Natural killer cell (primary cell): ENCODE data around the gene SRGAP3. TPM values are rescaled to one million over a fixed set of nuclear protein-coding genes. Genes with fewer than 3 reads are reported as not detected.

ENCODE experiments used
- ATAC-seq, 3 donors: fragments of 150-1000 bp in 2 of 3; fragments of 200-7000 bp in 1 of 3; cut with Tn5 transposase; 1 replicate in 1 of 3; 2 replicates in 2 of 3; pipeline ENCODE4 v1.10.0; 2021; ENCODE audit warnings: mild to moderate bottlenecking in 2 of 3, moderate library complexity in 2 of 3
- DNase-seq, 2 donors: peaks; one replicate each; pipeline versions ENCODE4 v3.0.0 to v3.0.0-alpha.2; 2013 to 2021; ENCODE audit warnings: mixed read lengths in 1 of 2
- H3K27ac ChIP-seq: one replicate; pipeline ENCODE4 v1.5.1; 2013; ENCODE audit warnings: mild to moderate bottlenecking, low read length
- H3K27me3 ChIP-seq: one replicate; pipeline ENCODE4 v1.6.1; 2013; ENCODE audit warnings: low read length; ENCODE audit not compliant: control insufficient read depth, insufficient read depth
- H3K36me3 ChIP-seq: one replicate; pipeline ENCODE4 v1.6.1; 2013; ENCODE audit warnings: low read length; ENCODE audit not compliant: control insufficient read depth, insufficient read depth
- H3K4me1 ChIP-seq: one replicate; pipeline ENCODE4 v1.6.1; 2013; ENCODE audit warnings: low read length; ENCODE audit not compliant: control insufficient read depth, insufficient read depth
- H3K4me3 ChIP-seq: one replicate; pipeline ENCODE4 v1.5.1; 2013; ENCODE audit warnings: low read length
- H3K9me3 ChIP-seq: one replicate; pipeline ENCODE4 v1.6.1; 2013; ENCODE audit warnings: low read length; ENCODE audit not compliant: control insufficient read depth, insufficient read depth
- H3K27ac Mint-ChIP-seq, 2 donors: one replicate each; pipeline ENCODE4 v1.8.0; 2022; ENCODE audit warnings: mild to moderate bottlenecking in 2 of 2, mixed read lengths in 2 of 2, moderate library complexity in 1 of 2
- H3K27me3 Mint-ChIP-seq, 2 donors: one replicate each; pipeline ENCODE4 v1.8.0; 2022; ENCODE audit warnings: low read depth in 2 of 2, mixed read lengths in 2 of 2
- H3K36me3 Mint-ChIP-seq: one replicate; pipeline ENCODE4 v1.8.0; 2022; ENCODE audit warnings: mixed read lengths
- H3K4me1 Mint-ChIP-seq, 2 donors: one replicate each; pipeline ENCODE4 v1.8.0; 2022; ENCODE audit warnings: mixed read lengths in 2 of 2
- H3K4me3 Mint-ChIP-seq: one replicate; pipeline ENCODE4 v1.8.0; 2022; ENCODE audit warnings: mild to moderate bottlenecking, moderate library complexity, mixed read lengths
- H3K9me3 Mint-ChIP-seq, 2 donors: one replicate each; pipeline ENCODE4 v1.8.0; 2022; ENCODE audit warnings: mixed read lengths in 2 of 2
- CTCF ChIP-seq: fragments of 200-600 bp; IDR thresholded peaks from one replicate; pipeline ENCODE4 v1.8.0; 2022; ENCODE audit warnings: antibody characterized with exemption
- WGBS: methylation state at CpG from one replicate; pipeline ENCODE4 v1.1.7; 2013; ENCODE audit warnings: missing lambda C conversion rate; ENCODE audit not compliant: insufficient coverage; 5-methylcytosine and 5-hydroxymethylcytosine counted together
- intact Hi-C: fragments of 100-400 bp; cut with micrococcal nuclease; formaldehyde crosslinking; loops from one replicate; pipeline ENCODE4 v1.14.2; 2022
- total RNA-seq, 4 donors: library from RNA; stranded (reverse); fragments of 120-200 nt in 1 of 4; gene quantifications; one replicate each; pipeline versions ENCODE4 v1.2.3 to v1.2.4, GENCODE V29; 2013 to 2022

The SRGAP3 gene
- total RNA-seq, 3 donors from 2014 or later (not counting 1 experiment from before 2014, with no cell fraction given): 2.5 to 14.9 (median 3.0) TPM

GRCh38 chr3:9257092-9257491 lies 7.6 kb upstream of the SRGAP3 start:
- DNase-seq: no peak
- Mint-ChIP-seq H3K4me1 (no peaks in the 10 kb centered on the region), H3K9me3 (no peaks in the 10 kb centered on the region), H3K27ac (no peak overlapping the region), H3K36me3 (no peaks in the 10 kb centered on the region), H3K27me3 (peaks cover 17 to 41% of the 10 kb centered on the region in 2 donors), H3K4me3 (no peak overlapping the region)
- 97% methylated on average over 2 of the region's 2 CpGs for WGBS
- no peak for TF ChIP-seq CTCF
- Histone ChIP-seq H3K27ac (no peak overlapping the region), H3K27me3 (no peaks in the 10 kb centered on the region), H3K4me1 (no peaks in the 10 kb centered on the region), H3K36me3 (no peaks in the 10 kb centered on the region), H3K9me3 (no peaks in the 10 kb centered on the region), H3K4me3 (no peak overlapping the region)
- intact Hi-C loops: no loop called here
- ATAC-seq: no peak

GRCh38 chr3:9255976-9256375 lies 6.5 kb upstream of the SRGAP3 start:
- Mint-ChIP-seq H3K27ac (no peak overlapping the region), H3K36me3 (no peaks in the 10 kb centered on the region), H3K27me3 (peaks cover 12 to 40% of the 10 kb centered on the region in 2 donors), H3K4me3 (no peak overlapping the region), H3K4me1 (no peaks in the 10 kb centered on the region), H3K9me3 (no peaks in the 10 kb centered on the region)
- ATAC-seq (no peak), DNase-seq (no peak)
- Histone ChIP-seq H3K4me1 (no peaks in the 10 kb centered on the region), H3K27me3 (no peaks in the 10 kb centered on the region), H3K27ac (no peak overlapping the region), H3K36me3 (no peaks in the 10 kb centered on the region), H3K4me3 (no peak overlapping the region), H3K9me3 (no peaks in the 10 kb centered on the region)
- intact Hi-C loops: no loop called here
- no peak for TF ChIP-seq CTCF
- 96% methylated on average over 4 of the region's 4 CpGs for WGBS

GRCh38 chr3:9254764-9255163 lies 5.3 kb upstream of the SRGAP3 start:
- Mint-ChIP-seq H3K27ac (no peak overlapping the region), H3K36me3 (no peaks in the 10 kb centered on the region), H3K27me3 (peaks cover 12 to 41% of the 10 kb centered on the region in 2 donors), H3K4me3 (no peak overlapping the region), H3K9me3 (no peaks in the 10 kb centered on the region), H3K4me1 (peaks cover 3% of the 10 kb centered on the region in 2 donors)
- intact Hi-C loops: no loop called here
- Histone ChIP-seq H3K9me3 (no peaks in the 10 kb centered on the region), H3K4me3 (no peak overlapping the region), H3K27ac (no peak overlapping the region), H3K27me3 (no peaks in the 10 kb centered on the region), H3K36me3 (no peaks in the 10 kb centered on the region), H3K4me1 (peaks cover 5% of the 10 kb centered on the region)
- no peak for TF ChIP-seq CTCF
- no peak for DNase-seq
- ATAC-seq: no peak
- 61% methylated on average over 1 of the region's 1 CpG for WGBS

- Mint-ChIP-seq H3K27me3 (peaks cover 8 to 40% of the 10 kb centered on the region in 2 donors), H3K9me3 (no peaks in the 10 kb centered on the region), H3K36me3 (no peaks in the 10 kb centered on the region), H3K27ac (no peak overlapping the region), H3K4me3 (no peak overlapping the region), H3K4me1 (peaks cover 17 to 18% of the 10 kb centered on the region in 2 donors)
- TF ChIP-seq CTCF: no peak
- H3K4me3 ChIP-seq: no peak overlapping the region
- intact Hi-C loops: no loop called here
- H3K9me3 ChIP-seq: no peaks in the 10 kb centered on the region
- H3K36me3 ChIP-seq: no peaks in the 10 kb centered on the region
- 88% methylated on average over 5 of the region's 7 CpGs for WGBS
- peaks cover 11% of the 10 kb centered on the region for H3K4me1 ChIP-seq
- ATAC-seq (no peak), DNase-seq (no peak)
- H3K27me3 ChIP-seq: no peaks in the 10 kb centered on the region
- no peak overlapping the region for H3K27ac ChIP-seq
Observed at GRCh38 chr3:9253327-9253726, 3.9 kb upstream of the SRGAP3 start.
